GM18508 (cell line): Measurements from ENCODE around the gene IGLL5.

Experiments used
- ATAC-seq: cut with Tn5 transposase; IDR thresholded peaks from one replicate; pipeline ENCODE4 v1.9.1; 2021; ENCODE audit warnings: moderate number of reproducible peaks; ENCODE audit not compliant: insufficient read depth, unreplicated experiment

Gene IGLL5

GRCh38 chr22:22924369-22925145, 36.9 kb downstream of the IGLL5 start:
- no peak for ATAC-seq

- no peak for ATAC-seq
Observed at GRCh38 chr22:22925146-22925804, 37.7 kb downstream of the IGLL5 start.

GRCh38 chr22:22925805-22926369, 38.3 kb downstream of the IGLL5 start:
- no peak for ATAC-seq

- ATAC-seq: no peak
Observed at GRCh38 chr22:22926370-22927195, 39.0 kb downstream of the IGLL5 start.

GRCh38 chr22:22927196-22927887, 39.7 kb downstream of the IGLL5 start:
- ATAC-seq: no peak

- ATAC-seq: no peak
Observed at GRCh38 chr22:22927888-22928665, 40.5 kb downstream of the IGLL5 start.

GRCh38 chr22:22928666-22929380, 41.2 kb downstream of the IGLL5 start:
- ATAC-seq: peak; percentile 51

GRCh38 chr22:22929381-22930221, 42.0 kb downstream of the IGLL5 start:
- no peak for ATAC-seq

GRCh38 chr22:22930222-22930497, 42.5 kb downstream of the IGLL5 start:
- no peak for ATAC-seq

GRCh38 chr22:22930571-22931556, 43.2 kb downstream of the IGLL5 start:
- ATAC-seq: no peak

GRCh38 chr22:22931557-22932270, 44.1 kb downstream of the IGLL5 start:
- no peak for ATAC-seq

GRCh38 chr22:22932512-22932941, 44.9 kb downstream of the IGLL5 start:
- ATAC-seq: no peak

- ATAC-seq: no peak
Observed at GRCh38 chr22:22933100-22933806, 45.6 kb downstream of the IGLL5 start.

GRCh38 chr22:22933807-22934542, 46.4 kb downstream of the IGLL5 start:
- no peak for ATAC-seq

- ATAC-seq: no peak
Observed at GRCh38 chr22:22934543-22935055, 47.0 kb downstream of the IGLL5 start.
